ENCODE data around the gene TANC2.
A peak's percentile ranks its signal among the peaks of the same experiment; 100 is the strongest.

Gene TANC2

DNA sequence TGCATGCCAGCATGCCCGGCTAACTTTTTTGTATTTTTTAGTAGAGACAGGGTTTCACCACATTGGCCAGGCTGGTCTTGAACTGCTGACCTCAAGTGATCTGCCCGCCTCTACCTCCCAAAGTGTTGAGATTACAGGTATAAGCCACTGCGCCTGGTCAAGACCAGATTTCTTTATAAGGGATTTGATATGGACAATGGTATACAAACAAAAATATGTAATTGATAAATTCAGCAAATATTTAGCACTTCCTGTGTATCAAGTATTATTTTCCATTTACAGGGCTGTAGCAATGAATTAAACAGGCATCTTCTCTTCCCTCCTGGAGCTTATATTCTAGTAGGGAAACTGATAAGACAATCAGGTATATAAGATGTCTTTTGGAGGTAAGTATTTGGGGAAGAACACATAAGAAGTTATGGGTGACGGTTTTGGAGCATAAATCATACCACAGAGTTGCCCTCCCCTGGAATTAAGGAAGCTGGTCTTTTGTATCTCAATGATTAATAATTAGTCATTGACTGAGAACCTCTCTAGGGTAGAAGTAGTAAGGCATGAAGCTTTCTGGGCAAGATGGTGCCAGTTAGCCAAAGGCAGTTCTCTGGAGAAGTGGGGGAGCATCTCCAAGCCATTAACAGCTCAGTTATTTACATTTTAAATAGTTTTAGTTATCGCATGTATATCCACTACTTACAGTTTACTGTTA lies 35.8 kb downstream of the TANC2 start:
- DNase-seq, result no peak

DNA sequence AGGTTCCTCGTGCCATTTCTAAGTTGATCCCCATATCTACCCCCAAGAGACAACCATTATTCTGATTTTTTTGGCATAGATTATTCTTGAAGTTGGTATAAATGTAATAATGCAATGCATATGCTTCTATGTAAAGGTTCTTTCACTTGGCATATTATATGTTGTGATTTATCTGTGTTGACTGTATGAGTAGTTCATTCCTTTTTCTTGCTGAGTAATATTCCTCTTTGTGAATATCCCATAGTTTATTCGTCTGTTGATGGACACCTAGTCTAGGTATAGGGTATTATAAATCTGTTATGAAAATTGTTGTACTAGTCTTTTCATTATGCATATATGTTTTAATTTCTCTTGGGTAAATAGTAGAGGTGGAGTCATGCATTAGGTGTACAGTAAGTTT lies 36.6 kb downstream of the TANC2 start:
- DNase-seq, result no peak

DNA sequence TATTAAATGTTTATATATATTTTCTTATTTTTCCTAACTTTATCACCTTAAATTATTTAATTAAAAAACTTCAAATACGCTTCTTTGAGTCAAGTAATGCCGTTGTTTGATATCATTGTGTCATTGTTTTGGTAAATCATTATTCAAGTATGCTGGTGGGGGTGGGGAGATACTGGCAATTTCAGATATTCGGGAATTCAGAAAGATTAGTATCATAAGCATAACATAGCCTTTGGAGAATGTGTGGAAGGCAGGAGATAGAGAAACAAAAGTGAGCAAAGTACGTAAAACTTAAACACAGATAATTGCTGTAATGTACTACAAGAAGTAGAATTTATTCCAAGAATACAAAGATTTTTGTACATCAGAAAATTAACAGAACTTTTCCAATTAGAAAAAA lies 49.8 kb downstream of the TANC2 start:
- peak; percentile 20 for DNase-seq

Measured in fibroblast of skin of back (primary cell).